Type B pancreatic cell (in vitro differentiated cells): ENCODE data around the gene NEK2. TPM values are rescaled to one million over a fixed set of nuclear protein-coding genes. Genes with fewer than 3 reads are reported as not detected.

Experiments used
- DNase-seq: peaks from one replicate; pipeline ENCODE4 v3.0.0; 2021; ENCODE audit warnings: mixed read lengths; ENCODE audit not compliant: unreplicated experiment; ENCODE audit errors: extremely low spot score
- H3K27ac Mint-ChIP-seq: 2 replicates; pipeline ENCODE4 v1.8.0; 2021; ENCODE audit warnings: mild to moderate bottlenecking, mixed read lengths
- H3K27me3 Mint-ChIP-seq: 2 replicates; pipeline ENCODE4 v1.8.0; 2021; ENCODE audit warnings: mixed read lengths
- H3K36me3 Mint-ChIP-seq: 2 replicates; pipeline ENCODE4 v1.8.0; 2021; ENCODE audit warnings: mixed read lengths
- H3K4me1 Mint-ChIP-seq: one replicate; pipeline ENCODE4 v1.8.0; 2021; ENCODE audit warnings: mixed read lengths; ENCODE audit not compliant: unreplicated experiment
- H3K4me3 Mint-ChIP-seq: 2 replicates; pipeline ENCODE4 v1.8.0; 2021; ENCODE audit warnings: mild to moderate bottlenecking, mixed read lengths
- H3K9me3 Mint-ChIP-seq: 2 replicates; pipeline ENCODE4 v1.8.0; 2021; ENCODE audit warnings: mixed read lengths
- CTCF ChIP-seq: fragments of 200-600 bp; sonication (generic); conservative IDR thresholded peaks from 2 replicates; pipeline ENCODE4 v1.5.0; 2021; ENCODE audit warnings: antibody characterized with exemption, mild to moderate bottlenecking
- total RNA-seq: library from RNA; stranded (reverse); gene quantifications from 2 replicates; pipeline ENCODE4 v1.2.1, GENCODE V29; 2021; ENCODE audit warnings: low replicate concordance

The NEK2 gene
- total RNA-seq, 1 donor from 2014 or later, result 23.4 TPM

DNA sequence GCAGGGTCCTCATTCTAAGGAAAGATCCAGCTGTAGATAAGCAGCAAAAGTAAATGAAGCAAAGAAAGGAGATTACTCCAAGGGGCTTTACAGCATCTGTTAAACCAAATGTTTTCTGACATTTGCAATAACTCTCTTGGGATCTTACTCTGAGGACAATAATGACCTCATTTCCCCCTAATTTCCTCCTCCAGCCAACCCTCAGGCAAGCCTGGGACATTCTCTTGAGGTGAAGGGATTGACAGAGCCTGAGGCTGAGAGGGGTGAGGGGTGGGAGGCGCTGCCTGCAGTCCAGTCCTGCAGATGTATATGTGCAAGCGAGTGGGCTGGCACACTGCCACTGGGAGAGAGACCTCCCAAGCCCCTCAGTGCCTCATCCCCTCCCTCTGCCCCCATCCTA lies 40.5 kb upstream of the NEK2 start:
- no peak overlapping the region for H3K4me3 Mint-ChIP-seq
- no peak for TF ChIP-seq CTCF
- H3K27me3 Mint-ChIP-seq, result no peaks in the 10 kb centered on the region
- H3K9me3 Mint-ChIP-seq, result peaks cover 5% of the 10 kb centered on the region
- no peak for DNase-seq
- H3K36me3 Mint-ChIP-seq, result no peaks in the 10 kb centered on the region
- H3K27ac Mint-ChIP-seq, result no peak overlapping the region
- peaks cover 5% of the 10 kb centered on the region for H3K4me1 Mint-ChIP-seq

GRCh38 chr1:211714154-211714553 lies 38.7 kb upstream of the NEK2 start:
- Mint-ChIP-seq H3K9me3 (peaks cover 5% of the 10 kb centered on the region), H3K4me1 (peaks cover 5% of the 10 kb centered on the region), H3K4me3 (no peak overlapping the region), H3K36me3 (no peaks in the 10 kb centered on the region), H3K27ac (no peak overlapping the region), H3K27me3 (no peaks in the 10 kb centered on the region)
- TF ChIP-seq CTCF, result no peak
- DNase-seq, result no peak

- TF ChIP-seq CTCF, result no peak
- no peak overlapping the region for H3K27ac Mint-ChIP-seq
- no peak for DNase-seq
- H3K4me1 Mint-ChIP-seq, result peaks cover 5% of the 10 kb centered on the region
- H3K27me3 Mint-ChIP-seq, result no peaks in the 10 kb centered on the region
- no peaks in the 10 kb centered on the region for H3K36me3 Mint-ChIP-seq
- H3K4me3 Mint-ChIP-seq, result no peak overlapping the region
- H3K9me3 Mint-ChIP-seq, result peaks cover 5% of the 10 kb centered on the region
Measured at GRCh38 chr1:211713231-211713630, 37.8 kb upstream of the NEK2 start.

GRCh38 chr1:211711315-211711705 lies 35.9 kb upstream of the NEK2 start:
- Mint-ChIP-seq H3K27ac (no peak overlapping the region), H3K4me3 (no peak overlapping the region), H3K36me3 (no peaks in the 10 kb centered on the region), H3K9me3 (no peaks in the 10 kb centered on the region), H3K4me1 (peaks cover 5% of the 10 kb centered on the region), H3K27me3 (no peaks in the 10 kb centered on the region)
- TF ChIP-seq CTCF, result no peak
- no peak for DNase-seq

- H3K27me3 Mint-ChIP-seq, result no peaks in the 10 kb centered on the region
- no peak for DNase-seq
- H3K36me3 Mint-ChIP-seq, result no peaks in the 10 kb centered on the region
- H3K27ac Mint-ChIP-seq, result no peak overlapping the region
- peaks cover 2% of the 10 kb centered on the region for H3K4me1 Mint-ChIP-seq
- no peak overlapping the region for H3K4me3 Mint-ChIP-seq
- no peaks in the 10 kb centered on the region for H3K9me3 Mint-ChIP-seq
- no peak for TF ChIP-seq CTCF
Measured at GRCh38 chr1:211710566-211711314, 35.3 kb upstream of the NEK2 start.
